WTC11 (cell line): ENCODE measurements around the gene CEBPA. TPM values are rescaled to one million over a fixed set of nuclear protein-coding genes. Genes with fewer than 3 reads are reported as not detected.

Experiments
- ATAC-seq: fragments of 200-7000 bp; cut with Tn5 transposase; 2 replicates; pipeline ENCODE4 v1.10.0; 2021; ENCODE audit warnings: mild to moderate bottlenecking, moderate library complexity
- CTCF ChIA-PET: fragments of 300-600 bp; sonication (Branson Sonifier 250); formaldehyde crosslinking; loops from one replicate; lab custom pipeline; 2021; ENCODE audit warnings: antibody characterized with exemption; lab: Charles Lee
- POLR2A ChIA-PET: fragments of 350-600 bp; sonication (Branson Sonifier 250); formaldehyde crosslinking; loops from one replicate; lab custom pipeline; 2021; ENCODE audit warnings: antibody characterized with exemption; lab: Charles Lee
- DNase-seq: peaks from one replicate; pipeline ENCODE4 v3.0.0; 2021; ENCODE audit warnings: low spot score
- H3K27ac Mint-ChIP-seq: 2 replicates; pipeline ENCODE4 v1.8.0; 2021; ENCODE audit warnings: mixed read lengths
- H3K27me3 Mint-ChIP-seq: 2 replicates; pipeline ENCODE4 v1.8.0; 2021; ENCODE audit warnings: low read depth, mild to moderate bottlenecking, moderate library complexity, mixed read lengths
- H3K36me3 Mint-ChIP-seq: 2 replicates; pipeline ENCODE4 v1.8.0; 2021; ENCODE audit warnings: mixed read lengths
- H3K4me1 Mint-ChIP-seq: 2 replicates; pipeline ENCODE4 v1.8.0; 2022; ENCODE audit warnings: mixed read lengths
- H3K4me3 Mint-ChIP-seq: 2 replicates; pipeline ENCODE4 v1.8.0; 2021; ENCODE audit warnings: mild to moderate bottlenecking, moderate library complexity, mixed read lengths
- H3K9me3 Mint-ChIP-seq: 2 replicates; pipeline ENCODE4 v1.8.0; 2021; ENCODE audit warnings: mixed read lengths
- ATF1 ChIP-seq: sonication (generic); formaldehyde crosslinking; IDR thresholded peaks from 2 replicates; pipeline ENCODE4 v1.8.1; 2023; ENCODE audit warnings: mild to moderate bottlenecking, moderate library complexity, missing genetic modification reagents
- ATF3 ChIP-seq: sonication (generic); formaldehyde crosslinking; conservative IDR thresholded peaks from 2 replicates; pipeline ENCODE4 v1.8.1; 2022; ENCODE audit warnings: mild to moderate bottlenecking, missing genetic modification reagents
- CREM ChIP-seq: sonication (generic); formaldehyde crosslinking; IDR thresholded peaks from 2 replicates; pipeline ENCODE4 v1.8.1; 2022; ENCODE audit warnings: mild to moderate bottlenecking, missing genetic modification reagents, moderate library complexity
- ELF4 ChIP-seq: sonication (generic); formaldehyde crosslinking; IDR thresholded peaks from 2 replicates; pipeline ENCODE4 v1.8.1; 2022; ENCODE audit warnings: low read depth, mild to moderate bottlenecking, moderate library complexity, missing genetic modification reagents
- FOXJ3 ChIP-seq: sonication (generic); formaldehyde crosslinking; IDR thresholded peaks from 2 replicates; pipeline ENCODE4 v1.9.0; 2021; ENCODE audit warnings: missing genetic modification reagents, mild to moderate bottlenecking, borderline replicate concordance
- FOXK1 ChIP-seq: sonication (generic); formaldehyde crosslinking; IDR thresholded peaks from 2 replicates; pipeline ENCODE4 v1.8.0; 2022; ENCODE audit warnings: mild to moderate bottlenecking, moderate library complexity, missing genetic modification reagents
- HMGXB4 ChIP-seq: sonication (generic); formaldehyde crosslinking; IDR thresholded peaks from 2 replicates; pipeline ENCODE4 v1.8.1; 2023; ENCODE audit warnings: mild to moderate bottlenecking, moderate library complexity, missing genetic modification reagents
- IRF2 ChIP-seq: sonication (generic); formaldehyde crosslinking; IDR thresholded peaks from 2 replicates; pipeline ENCODE4 v1.8.0; 2022; ENCODE audit warnings: low read depth, missing genetic modification reagents, borderline replicate concordance
- KAT7 ChIP-seq: sonication (generic); formaldehyde crosslinking; IDR thresholded peaks from 2 replicates; pipeline ENCODE4 v1.8.1; 2023; ENCODE audit warnings: missing genetic modification reagents, mild to moderate bottlenecking, borderline replicate concordance
- NR1H2 ChIP-seq: sonication (generic); formaldehyde crosslinking; IDR thresholded peaks from 2 replicates; pipeline ENCODE4 v1.9.0; 2021; ENCODE audit warnings: mild to moderate bottlenecking, moderate library complexity, missing genetic modification reagents
- OVOL2 ChIP-seq: fragments of 250-450 bp; sonication (Bioruptor Pico); IDR thresholded peaks from 2 replicates; pipeline ENCODE4 v1.9.0; 2021; ENCODE audit warnings: mild to moderate bottlenecking, borderline replicate concordance
- SMAD3 ChIP-seq: sonication (generic); formaldehyde crosslinking; IDR thresholded peaks from 2 replicates; pipeline ENCODE4 v1.8.0; 2022; ENCODE audit warnings: missing genetic modification reagents, mild to moderate bottlenecking, borderline replicate concordance
- SP1 ChIP-seq: sonication (generic); formaldehyde crosslinking; conservative IDR thresholded peaks from 2 replicates; pipeline ENCODE4 v1.8.1; 2022; ENCODE audit warnings: missing genetic modification reagents
- TP53 ChIP-seq: sonication (generic); formaldehyde crosslinking; IDR thresholded peaks from 2 replicates; pipeline ENCODE4 v1.8.1; 2023; ENCODE audit warnings: mild to moderate bottlenecking, missing genetic modification reagents
- ZNF138 ChIP-seq: sonication (generic); formaldehyde crosslinking; conservative IDR thresholded peaks from 2 replicates; pipeline ENCODE4 v1.8.1; 2022; ENCODE audit warnings: mild to moderate bottlenecking, moderate library complexity, missing genetic modification reagents
- ZNF512 ChIP-seq: sonication (generic); formaldehyde crosslinking; IDR thresholded peaks from 2 replicates; pipeline ENCODE4 v1.8.1; 2022; ENCODE audit warnings: missing genetic modification reagents, borderline replicate concordance
- ZNF671 ChIP-seq: fragments of 250-450 bp; sonication (Bioruptor Pico); IDR thresholded peaks from 2 replicates; pipeline ENCODE4 v1.8.0; 2021; ENCODE audit warnings: mild to moderate bottlenecking
- total RNA-seq: library from RNA; stranded (reverse); gene quantifications from 3 replicates; pipeline ENCODE4 v1.2.3, GENCODE V29; 2021
- TF ChIP-seq, protein P1 (sequence below): sonication (generic); formaldehyde crosslinking; IDR thresholded peaks from 2 replicates; pipeline ENCODE4 v1.8.1; 2022; ENCODE audit warnings: low read depth, mild to moderate bottlenecking, moderate library complexity, missing genetic modification reagents, borderline replicate concordance
- TF ChIP-seq, protein P2 (sequence below): sonication (generic); formaldehyde crosslinking; IDR thresholded peaks from 2 replicates; pipeline ENCODE4 v1.8.1; 2023; ENCODE audit warnings: mild to moderate bottlenecking, missing genetic modification reagents, moderate library complexity
- TF ChIP-seq, protein P3 (sequence below): sonication (generic); formaldehyde crosslinking; IDR thresholded peaks from 2 replicates; pipeline ENCODE4 v1.8.1; 2023; ENCODE audit warnings: mild to moderate bottlenecking, missing genetic modification reagents, moderate library complexity
- TF ChIP-seq, protein P4 (sequence below): sonication (generic); formaldehyde crosslinking; IDR thresholded peaks from 2 replicates; pipeline ENCODE4 v1.8.0; 2022; ENCODE audit warnings: mild to moderate bottlenecking, missing genetic modification reagents

Gene CEBPA
- total RNA-seq, 1 experiment from 2014 or later, result 5.6 TPM

DNA sequence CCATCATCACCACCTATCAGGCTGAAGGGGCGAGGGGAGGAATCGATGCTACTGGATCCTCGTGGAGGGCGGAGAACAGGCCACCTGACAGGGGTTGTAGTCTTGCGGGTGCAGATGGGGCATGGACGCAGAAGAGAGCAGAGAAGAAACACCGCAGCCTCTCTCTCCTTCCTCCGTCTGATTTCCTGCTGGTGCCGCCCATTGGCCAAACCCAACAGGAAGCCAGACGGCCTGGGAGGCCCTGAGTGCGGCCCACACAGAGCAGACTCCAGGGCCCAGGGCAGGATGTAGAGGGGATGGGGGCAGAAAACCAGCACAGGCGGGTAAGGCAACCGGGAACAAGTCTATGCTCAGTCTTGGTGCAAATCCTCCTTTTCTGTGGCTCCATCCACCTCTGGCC lies 15.4 kb downstream of the CEBPA start:
- H3K9me3 Mint-ChIP-seq, result peaks cover 25% of the 10 kb centered on the region
- no peak overlapping the region for H3K4me3 Mint-ChIP-seq
- DNase-seq (no peak), ATAC-seq (no peak)
- H3K27me3 Mint-ChIP-seq, result peaks cover 6% of the 10 kb centered on the region
- peaks cover 16% of the 10 kb centered on the region for H3K4me1 Mint-ChIP-seq
- TF ChIP-seq TP53 (no peak), ATF1 (CRISPR knock-in tag) (no peak), OVOL2 (no peak)
- TF ChIP-seq, protein P1, sequence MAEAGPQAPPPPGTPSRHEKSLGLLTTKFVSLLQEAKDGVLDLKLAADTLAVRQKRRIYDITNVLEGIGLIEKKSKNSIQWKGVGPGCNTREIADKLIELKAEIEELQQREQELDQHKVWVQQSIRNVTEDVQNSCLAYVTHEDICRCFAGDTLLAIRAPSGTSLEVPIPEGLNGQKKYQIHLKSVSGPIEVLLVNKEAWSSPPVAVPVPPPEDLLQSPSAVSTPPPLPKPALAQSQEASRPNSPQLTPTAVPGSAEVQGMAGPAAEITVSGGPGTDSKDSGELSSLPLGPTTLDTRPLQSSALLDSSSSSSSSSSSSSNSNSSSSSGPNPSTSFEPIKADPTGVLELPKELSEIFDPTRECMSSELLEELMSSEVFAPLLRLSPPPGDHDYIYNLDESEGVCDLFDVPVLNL, result no peak
- TF ChIP-seq, protein P2, sequence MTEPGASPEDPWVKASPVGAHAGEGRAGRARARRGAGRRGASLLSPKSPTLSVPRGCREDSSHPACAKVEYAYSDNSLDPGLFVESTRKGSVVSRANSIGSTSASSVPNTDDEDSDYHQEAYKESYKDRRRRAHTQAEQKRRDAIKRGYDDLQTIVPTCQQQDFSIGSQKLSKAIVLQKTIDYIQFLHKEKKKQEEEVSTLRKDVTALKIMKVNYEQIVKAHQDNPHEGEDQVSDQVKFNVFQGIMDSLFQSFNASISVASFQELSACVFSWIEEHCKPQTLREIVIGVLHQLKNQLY (CRISPR knock-in tag), result no peak
- TF ChIP-seq, protein P3, sequence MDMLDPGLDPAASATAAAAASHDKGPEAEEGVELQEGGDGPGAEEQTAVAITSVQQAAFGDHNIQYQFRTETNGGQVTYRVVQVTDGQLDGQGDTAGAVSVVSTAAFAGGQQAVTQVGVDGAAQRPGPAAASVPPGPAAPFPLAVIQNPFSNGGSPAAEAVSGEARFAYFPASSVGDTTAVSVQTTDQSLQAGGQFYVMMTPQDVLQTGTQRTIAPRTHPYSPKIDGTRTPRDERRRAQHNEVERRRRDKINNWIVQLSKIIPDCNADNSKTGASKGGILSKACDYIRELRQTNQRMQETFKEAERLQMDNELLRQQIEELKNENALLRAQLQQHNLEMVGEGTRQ (CRISPR knock-in tag), result no peak
- TF ChIP-seq, protein P4, sequence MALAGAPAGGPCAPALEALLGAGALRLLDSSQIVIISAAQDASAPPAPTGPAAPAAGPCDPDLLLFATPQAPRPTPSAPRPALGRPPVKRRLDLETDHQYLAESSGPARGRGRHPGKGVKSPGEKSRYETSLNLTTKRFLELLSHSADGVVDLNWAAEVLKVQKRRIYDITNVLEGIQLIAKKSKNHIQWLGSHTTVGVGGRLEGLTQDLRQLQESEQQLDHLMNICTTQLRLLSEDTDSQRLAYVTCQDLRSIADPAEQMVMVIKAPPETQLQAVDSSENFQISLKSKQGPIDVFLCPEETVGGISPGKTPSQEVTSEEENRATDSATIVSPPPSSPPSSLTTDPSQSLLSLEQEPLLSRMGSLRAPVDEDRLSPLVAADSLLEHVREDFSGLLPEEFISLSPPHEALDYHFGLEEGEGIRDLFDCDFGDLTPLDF (CRISPR knock-in tag), result no peak
- H3K27ac Mint-ChIP-seq, result no peak overlapping the region
- POLR2A ChIA-PET, result no interaction called here
- CTCF ChIA-PET, result no interaction called here
- H3K36me3 Mint-ChIP-seq, result peaks cover 6% of the 10 kb centered on the region; the same call in 1 of the 2 replicates

DNA sequence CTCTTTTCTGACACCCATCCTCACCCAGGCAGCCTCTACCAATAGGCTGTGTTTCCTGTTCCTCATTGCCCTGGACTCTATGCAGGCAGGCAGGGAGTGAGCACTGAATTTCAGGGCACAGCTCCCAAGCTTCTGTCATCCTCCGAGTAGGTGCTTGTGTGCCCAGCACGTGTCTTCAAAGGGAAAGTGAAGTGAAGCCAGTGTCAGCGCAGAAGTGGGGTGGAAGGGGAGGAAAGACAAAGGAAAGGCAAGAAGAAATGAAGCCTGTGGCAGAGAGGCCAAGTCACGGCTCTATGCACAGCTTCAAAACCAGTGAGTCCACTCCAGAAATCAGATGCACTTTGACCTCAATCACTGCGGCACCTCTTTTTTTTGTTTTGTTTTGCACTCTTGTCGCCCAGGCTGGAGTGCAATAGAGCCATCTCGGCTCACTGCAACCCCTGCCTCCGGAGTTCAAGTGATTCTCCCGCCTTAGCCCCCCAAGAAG lies 16.9 kb downstream of the CEBPA start:
- TF ChIP-seq IRF2 (CRISPR knock-in tag) (no peak), NR1H2 (CRISPR knock-in tag) (no peak), ELF4 (CRISPR knock-in tag) (no peak), ZNF138 (CRISPR knock-in tag) (no peak), ZNF512 (CRISPR knock-in tag) (no peak), KAT7 (CRISPR knock-in tag) (no peak), FOXK1 (CRISPR knock-in tag) (no peak), ZNF671 (CRISPR knock-in tag) (no peak), SP1 (no peak), SMAD3 (CRISPR knock-in tag) (no peak), ATF3 (no peak), FOXJ3 (no peak), HMGXB4 (CRISPR knock-in tag) (no peak), CREM (CRISPR knock-in tag) (no peak)
- TF ChIP-seq, protein P4 (CRISPR knock-in tag), result no peak
- Mint-ChIP-seq H3K36me3 (peaks cover 6% of the 10 kb centered on the region; the same call in 1 of the 2 replicates), H3K4me3 (no peak overlapping the region), H3K27ac (no peak overlapping the region), H3K4me1 (peaks cover 16% of the 10 kb centered on the region), H3K9me3 (peaks cover 25% of the 10 kb centered on the region), H3K27me3 (peaks cover 6% of the 10 kb centered on the region)
- CTCF ChIA-PET, result interaction anchor here (2.5 kb wide), 1 partner anchor 50 kb away, joined by 7 read pairs; no protein-coding TSS in a partner anchor
- DNase-seq (no peak), ATAC-seq (no peak)
- POLR2A ChIA-PET, result no interaction called here
